Forelimb muscle (tissue), 1 donor: Measurements from ENCODE around the gene RECK. TPM values are rescaled to one million over a fixed set of nuclear protein-coding genes. Genes with fewer than 3 reads are reported as not detected.
A peak's percentile ranks its signal among the peaks of the same experiment; 100 is the strongest.
"Not testable (repeated sequence)": the region's sequence is repeated elsewhere in the genome, so short reads cannot be mapped to it uniquely, and the experiment has no call there.

Experiments used
- DNase-seq: peaks from one replicate; pipeline ENCODE4 v3.0.0-alpha.2; 2013; ENCODE audit warnings: low read depth
- polyA plus RNA-seq: library from polyadenylated mRNA; unstranded; fragments of 120-200 nt; gene quantifications from one replicate; pipeline ENCODE4 v1.2.1, GENCODE V29; 2013; ENCODE audit not compliant: insufficient read length

The RECK gene
- polyA plus RNA-seq, 1 donor, result 20.7 TPM

GRCh38 chr9:36153746-36154145, 117.0 kb downstream of the RECK start:
- DNase-seq, result no peak

DNA sequence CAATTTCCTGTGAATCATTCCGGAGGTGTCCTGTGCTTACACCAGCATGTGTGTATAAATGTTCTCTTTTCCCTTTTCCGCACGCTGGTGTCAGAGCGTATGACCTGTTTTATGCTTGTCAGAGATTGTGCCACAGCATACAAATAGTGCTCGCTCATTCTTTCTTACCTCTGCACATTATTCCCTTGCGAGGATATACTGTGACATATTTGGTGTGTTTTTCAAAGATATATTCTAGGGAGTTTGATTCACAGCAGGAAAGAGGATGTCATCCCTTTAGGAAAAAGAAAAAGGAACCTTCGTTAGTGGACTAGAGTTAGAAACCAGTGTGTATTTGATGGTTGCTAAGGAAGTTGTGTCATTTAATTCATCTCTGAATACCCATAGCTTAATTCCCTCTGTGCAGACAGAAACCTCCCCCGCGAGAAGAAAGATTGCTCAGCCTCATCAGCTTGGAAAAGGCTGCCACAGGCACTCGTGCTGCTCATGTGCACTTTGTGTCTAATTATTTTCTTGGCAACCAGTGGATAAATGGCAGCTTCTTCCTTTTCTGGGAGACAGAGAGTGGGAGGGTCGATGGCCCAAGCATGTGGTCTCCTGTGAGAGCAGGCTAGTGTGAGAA, 117.7 kb downstream of the RECK start:
- no peak for DNase-seq

- no peak for DNase-seq
Measured at GRCh38 chr9:36156116-36156515, 119.4 kb downstream of the RECK start.

GRCh38 chr9:36158122-36158521, 121.4 kb downstream of the RECK start:
- no peak for DNase-seq

DNA sequence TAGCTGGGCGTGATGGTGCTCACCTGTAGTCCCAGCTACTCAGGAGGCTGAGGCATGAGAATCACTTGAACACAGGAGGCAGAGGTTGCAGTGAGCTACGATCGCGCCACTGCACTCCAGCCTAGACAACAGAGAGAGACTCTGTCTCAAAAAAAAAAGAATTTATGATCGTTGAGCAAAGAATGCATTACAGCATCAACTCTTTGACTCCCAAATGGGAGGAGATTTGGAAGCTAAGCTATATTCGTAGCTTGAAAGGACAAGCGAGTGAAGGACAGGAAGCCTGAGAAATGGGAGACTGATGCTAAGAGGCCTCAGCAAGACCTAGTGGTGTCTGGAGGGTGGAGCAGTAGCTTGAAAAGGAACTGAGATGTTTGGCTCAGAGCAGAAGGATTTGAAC, 122.2 kb downstream of the RECK start:
- DNase-seq, result peak; percentile 94

- not testable (repeated sequence) for DNase-seq
Measured at GRCh38 chr9:36159509-36159908, 122.8 kb downstream of the RECK start.

- DNase-seq, result not testable (repeated sequence)
Measured at GRCh38 chr9:36160126-36160525, 123.4 kb downstream of the RECK start.

DNA sequence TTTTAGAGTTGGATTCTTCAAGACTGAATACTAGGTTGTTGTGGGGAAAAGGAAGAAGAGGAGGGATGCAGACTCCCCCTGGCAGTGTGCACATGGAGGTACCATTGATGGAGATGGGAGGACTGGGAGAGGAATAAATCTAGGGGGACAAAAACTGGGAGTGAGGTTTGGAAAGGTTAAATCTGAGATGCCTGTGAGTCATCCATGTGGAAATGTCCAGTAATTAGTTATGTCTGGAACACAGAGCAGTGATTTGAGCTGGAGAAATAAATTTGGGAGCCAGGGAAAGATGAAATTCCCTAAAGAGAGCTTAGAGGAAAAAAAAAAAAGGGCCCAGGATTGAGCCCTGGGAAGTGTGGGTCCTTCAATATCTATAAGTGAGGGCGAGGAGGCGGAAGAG, 124.5 kb downstream of the RECK start:
- DNase-seq, result no peak

GRCh38 chr9:36162211-36162738, 125.6 kb downstream of the RECK start:
- no peak for DNase-seq

DNA sequence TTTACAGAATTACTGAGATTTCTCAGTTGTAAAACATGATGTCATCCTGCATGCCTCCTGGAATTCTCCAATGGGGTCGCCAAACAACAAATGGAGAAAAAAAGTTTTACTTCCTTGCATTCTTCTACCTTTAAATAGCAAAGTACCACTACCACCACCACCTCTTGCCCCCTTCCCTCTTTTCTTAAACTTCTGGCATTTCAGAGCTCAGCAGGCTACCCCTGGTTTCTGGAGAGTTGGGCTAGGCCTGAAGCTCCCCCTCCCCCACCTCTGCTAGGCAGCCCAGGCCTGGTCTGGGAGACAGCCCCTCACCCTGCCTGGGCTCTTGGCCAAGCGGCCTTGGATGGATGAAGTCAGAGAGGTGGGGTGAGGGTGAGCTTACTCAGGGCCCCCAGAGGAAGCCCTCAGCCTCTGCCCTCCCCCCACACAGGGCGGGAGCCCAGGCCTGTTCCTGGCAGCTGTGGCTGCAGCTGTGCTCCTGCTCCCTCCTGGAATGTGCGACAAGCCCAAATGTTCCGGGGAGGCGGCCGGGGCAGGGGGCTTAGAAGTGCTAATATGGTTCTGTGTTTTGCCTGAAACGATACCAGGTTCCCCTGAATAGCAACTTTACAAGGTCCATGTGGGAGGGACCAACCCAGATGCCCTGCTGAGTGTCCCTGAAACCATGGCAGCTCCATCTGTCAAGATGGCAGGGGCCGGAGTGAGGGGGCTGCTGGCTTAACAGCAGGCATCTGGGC, 126.5 kb downstream of the RECK start:
- DNase-seq, result peak; percentile 75

GRCh38 chr9:36163786-36164170, 127.1 kb downstream of the RECK start:
- DNase-seq, result no peak

DNA sequence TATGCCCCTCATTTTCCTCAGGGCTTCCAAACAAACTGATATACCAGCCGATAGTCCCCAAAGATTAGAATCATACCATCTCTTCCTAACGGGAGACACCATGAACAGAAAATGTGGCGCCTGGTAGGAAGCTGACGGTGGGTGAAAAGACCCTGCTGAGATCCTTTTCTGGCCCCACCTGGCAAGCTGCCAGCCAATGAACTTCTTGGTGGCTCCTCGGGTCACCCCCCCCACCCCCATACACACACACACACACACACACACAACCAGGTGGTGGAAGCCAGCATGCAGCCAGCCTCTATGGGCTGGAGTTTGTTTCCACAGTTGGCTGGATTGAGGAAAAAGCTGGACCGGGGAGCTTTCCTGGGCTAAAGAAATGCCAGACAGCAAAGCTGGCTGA, 127.7 kb downstream of the RECK start:
- no peak for DNase-seq

DNA sequence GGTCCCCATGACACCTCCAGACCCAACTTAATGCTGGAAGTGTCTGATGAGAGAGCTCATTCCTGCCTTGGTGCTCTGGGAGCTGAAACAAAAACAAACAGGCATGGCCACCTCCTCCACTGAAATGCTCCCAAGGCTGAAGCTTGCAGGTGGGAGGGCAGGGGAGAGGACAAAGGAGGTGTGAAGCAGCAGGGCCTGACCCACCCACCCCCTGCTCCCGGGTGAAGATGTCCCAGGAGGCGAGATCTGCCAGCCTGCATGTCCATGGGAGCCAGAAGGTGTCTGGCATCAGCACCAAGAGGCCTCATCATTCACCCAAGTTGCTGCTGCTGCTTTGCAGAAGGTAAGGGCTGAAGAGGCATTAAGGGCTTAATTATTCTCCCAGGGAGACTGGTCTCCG, 128.3 kb downstream of the RECK start:
- DNase-seq, result no peak

- DNase-seq, result no peak
Measured at GRCh38 chr9:36165826-36166167, 129.1 kb downstream of the RECK start.

DNA sequence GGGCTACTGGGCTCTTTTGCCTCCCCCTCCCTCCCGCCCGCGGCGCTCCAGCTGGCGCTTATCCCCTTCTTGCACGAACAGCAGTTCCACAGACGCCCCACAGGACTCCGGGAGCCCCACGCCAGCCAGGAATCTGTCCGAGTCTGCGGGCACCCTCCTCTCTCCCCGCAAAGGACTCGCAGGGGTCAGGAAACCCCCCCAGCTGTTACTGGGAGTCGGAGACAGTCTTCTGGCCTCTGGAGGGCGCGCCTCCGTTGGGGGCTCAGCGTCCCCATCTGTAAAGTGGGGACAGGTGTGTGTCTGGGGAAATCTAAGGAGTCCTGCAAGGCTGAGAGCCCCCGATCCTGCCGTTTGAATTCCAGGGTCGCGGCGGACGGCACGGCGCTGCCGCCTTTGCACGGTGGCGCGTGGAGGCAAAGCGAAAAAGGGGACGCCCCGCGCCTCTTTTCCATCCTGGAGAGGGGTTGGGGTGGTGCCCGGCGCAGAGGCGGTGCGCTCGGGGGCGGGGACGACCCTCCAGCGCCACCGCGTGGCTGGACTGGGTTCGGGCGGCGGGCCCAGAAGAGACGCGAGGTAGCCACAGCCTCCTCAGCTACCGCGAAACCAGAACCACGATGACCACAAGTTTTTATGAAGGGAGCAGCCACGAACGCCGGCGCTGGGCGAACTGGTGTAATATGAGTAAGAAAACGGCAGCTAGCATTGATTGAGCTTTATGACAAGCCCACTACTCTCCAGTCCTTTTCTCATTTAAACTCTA, 129.6 kb downstream of the RECK start:
- no peak for DNase-seq

DNA sequence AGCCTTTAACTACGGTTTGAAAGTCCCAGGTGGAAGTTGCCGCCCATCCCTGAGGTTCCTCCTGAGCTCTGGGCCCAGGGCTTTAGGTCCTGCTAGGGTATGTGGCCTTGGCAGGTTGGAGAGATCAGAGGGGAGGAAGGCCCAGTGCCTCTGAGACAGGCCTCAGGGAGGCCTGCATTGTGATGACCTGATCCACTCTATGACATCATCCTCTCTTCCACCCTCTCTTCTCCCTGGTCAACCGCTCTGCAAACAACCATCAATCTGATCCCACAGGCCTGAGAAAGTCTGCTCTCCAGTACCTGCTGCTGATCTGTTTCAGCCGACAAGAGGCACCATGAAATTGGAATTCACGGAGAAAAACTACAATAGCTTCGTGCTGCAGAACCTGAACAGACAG, 132.5 kb downstream of the RECK start, which contains the start of gene CCIN:
Gene CCIN, plus strand, starts transcription at position 223 of the 400 bp plus-strand sequence. Its CDS starts 115 bp downstream, at position 338.
- DNase-seq, result no peak

- DNase-seq, result no peak
Measured at GRCh38 chr9:36169708-36170107, 133.0 kb downstream of the RECK start.

- DNase-seq, result no peak
Measured at GRCh38 chr9:36170531-36170930, 133.8 kb downstream of the RECK start.

DNA sequence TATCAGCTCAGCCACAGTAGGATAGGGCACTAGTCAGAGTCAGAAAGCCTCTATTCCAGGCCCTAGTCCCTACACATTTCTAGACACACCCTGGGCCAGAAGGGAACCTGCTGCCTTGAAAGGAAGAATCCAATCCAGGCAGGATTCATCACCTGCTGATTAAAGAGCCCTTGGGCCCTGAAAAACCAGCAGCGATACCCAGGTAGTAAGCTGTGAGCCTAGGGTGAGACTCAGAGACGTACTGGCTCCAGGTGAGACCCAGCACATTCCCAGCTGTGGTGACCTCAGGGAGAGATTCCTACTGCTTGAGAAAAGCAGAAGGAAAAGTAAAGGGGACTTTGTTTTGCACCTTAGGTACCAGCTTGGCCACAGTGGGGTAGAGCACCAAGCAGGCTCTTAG, 137.1 kb downstream of the RECK start:
- DNase-seq, result no peak
